Activated CD8-positive, alpha-beta memory T cell treated with anti-CD3 and anti-CD28 coated beads for 48 hours (primary cell): ENCODE results near the gene ZNF423.

Source experiments
- DNase-seq, 3 experiments: peaks; one replicate each; pipeline ENCODE4 v3.0.0-alpha.2; 2020; ENCODE audit warnings: low read depth in 2 of 3, low spot score in 2 of 3

Gene ZNF423

GRCh38 chr16:49631187-49632041 is 224.5 kb downstream of the ZNF423 start:
- no peak for DNase-seq

DNA sequence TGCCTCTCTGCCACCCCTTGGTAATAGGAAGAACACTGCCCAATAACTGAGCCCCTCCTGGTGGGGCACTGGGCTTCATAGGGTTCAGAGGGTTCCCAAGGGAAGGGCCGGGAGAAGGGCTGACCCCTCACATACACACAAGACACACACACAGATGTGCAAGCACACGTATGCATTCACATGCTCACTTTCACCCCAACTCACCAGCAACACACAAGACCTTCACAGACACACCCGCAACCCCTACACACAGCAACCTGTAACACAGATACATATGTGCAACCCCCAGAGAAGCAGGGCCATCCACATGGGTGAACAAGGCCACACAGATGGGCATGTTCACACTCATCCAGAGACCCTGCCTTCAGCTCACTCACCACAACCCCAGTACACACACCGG is 225.1 kb downstream of the ZNF423 start:
- no peak for DNase-seq

DNA sequence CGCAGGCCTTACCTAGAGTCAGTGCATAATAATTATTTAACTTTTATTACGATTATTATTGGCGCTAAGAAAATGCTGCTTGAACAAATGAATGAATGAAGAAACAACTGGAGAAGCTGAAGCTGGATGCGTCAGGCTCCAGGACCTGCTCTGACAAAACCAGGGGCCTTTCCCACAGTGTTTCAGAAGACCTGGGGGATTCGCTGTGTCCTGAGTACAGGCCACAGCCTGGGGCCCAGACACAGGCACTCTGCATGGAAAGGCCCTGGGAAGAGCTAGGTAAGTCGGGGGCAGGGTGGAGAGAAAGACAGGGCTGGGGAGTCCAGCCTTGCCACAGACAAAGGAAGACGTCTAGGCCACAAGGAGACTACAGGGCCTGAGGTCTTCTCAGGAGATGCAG is 226.1 kb downstream of the ZNF423 start:
- DNase-seq = no peak

DNA sequence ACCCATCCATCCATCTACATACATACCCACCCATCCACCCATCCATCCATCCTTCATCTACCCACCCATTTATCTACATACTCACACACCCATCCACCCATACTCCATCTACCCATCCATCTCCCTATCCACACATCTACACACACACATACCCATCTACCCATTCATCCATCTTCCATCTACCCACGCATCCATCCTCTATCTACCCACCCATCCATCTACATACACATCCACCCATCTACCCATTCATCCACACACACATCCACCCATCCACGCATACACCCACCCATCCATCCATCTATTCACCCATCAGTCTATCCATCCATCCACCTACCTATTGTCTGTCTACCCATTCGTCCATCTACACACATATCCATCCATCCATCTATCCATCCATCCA is 227.8 kb downstream of the ZNF423 start:
- DNase-seq = no peak

GRCh38 chr16:49625311-49626065 is 230.4 kb downstream of the ZNF423 start:
- DNase-seq = no peak

DNA sequence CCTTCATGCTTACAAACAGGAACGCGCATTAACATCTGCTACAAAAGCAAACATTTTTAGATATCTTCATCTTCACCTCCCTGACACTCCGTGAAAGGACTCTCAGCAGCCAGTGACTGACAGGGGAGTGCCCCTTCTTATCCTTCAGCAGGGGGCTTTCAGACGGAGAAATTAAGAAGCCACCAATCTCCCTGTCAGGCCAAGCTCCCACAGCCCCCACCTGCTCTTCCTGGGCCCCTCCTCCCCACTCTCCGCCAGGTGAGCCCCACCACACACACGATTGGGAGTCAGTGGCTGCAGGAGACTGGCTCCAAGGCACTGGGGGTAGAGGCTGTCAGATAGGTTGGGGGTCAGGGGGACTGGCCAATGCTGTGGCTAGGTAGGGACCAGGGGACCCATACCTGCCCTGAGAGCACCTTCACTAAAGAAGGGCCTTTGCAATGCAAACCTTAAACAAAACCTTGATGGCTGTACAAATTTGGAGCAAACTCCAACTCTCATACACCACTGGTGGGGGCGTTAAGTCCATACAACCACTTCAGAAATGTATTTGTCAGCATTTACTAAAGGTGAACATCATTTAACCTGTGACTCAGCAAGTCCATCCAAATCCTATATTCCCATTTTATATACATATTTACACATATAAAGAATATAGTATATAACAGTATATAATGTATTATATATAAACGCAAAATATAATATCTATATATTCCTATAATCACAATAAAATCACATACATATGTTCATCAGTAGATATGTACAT is 232.2 kb downstream of the ZNF423 start:
- no peak for DNase-seq

GRCh38 chr16:49622421-49623402 is 233.2 kb downstream of the ZNF423 start:
- no peak for DNase-seq

DNA sequence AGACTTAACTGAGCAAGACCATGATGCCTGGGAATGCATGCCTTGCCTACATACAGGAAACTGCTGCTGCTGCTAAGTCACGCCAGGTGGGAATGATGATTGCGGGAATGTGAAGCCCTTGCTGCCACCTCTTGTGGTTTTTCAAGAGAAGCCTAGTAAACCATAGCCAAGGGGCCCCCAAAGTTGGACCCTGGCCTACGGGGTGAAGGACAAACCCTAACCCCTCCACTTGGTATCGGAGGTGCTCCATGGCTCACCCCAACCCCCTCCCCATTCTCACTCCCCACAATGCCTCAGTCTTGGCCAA is 233.9 kb downstream of the ZNF423 start:
- DNase-seq = no peak

GRCh38 chr16:49621241-49622083 is 234.4 kb downstream of the ZNF423 start:
- DNase-seq = no peak

GRCh38 chr16:49620869-49621240 is 235.1 kb downstream of the ZNF423 start:
- DNase-seq = no peak

GRCh38 chr16:49620158-49620868 is 235.6 kb downstream of the ZNF423 start:
- no peak for DNase-seq

DNA sequence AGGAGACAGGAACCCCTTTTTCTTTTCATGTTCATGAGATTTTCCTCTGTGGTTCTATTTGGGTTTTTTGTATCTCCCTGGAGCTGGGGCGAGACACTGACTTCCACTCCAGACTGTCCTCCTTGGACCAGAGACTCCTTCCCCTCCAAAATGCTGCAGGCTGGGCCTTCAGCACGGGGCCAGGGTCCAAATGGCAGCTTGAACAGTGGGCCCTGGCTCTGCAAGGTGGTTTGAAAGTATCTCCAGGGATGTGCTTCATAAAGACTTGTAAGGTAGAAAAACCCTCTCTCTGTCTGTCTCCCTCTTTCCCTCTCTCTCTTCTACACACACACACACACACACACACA is 236.1 kb downstream of the ZNF423 start:
- no peak for DNase-seq

DNA sequence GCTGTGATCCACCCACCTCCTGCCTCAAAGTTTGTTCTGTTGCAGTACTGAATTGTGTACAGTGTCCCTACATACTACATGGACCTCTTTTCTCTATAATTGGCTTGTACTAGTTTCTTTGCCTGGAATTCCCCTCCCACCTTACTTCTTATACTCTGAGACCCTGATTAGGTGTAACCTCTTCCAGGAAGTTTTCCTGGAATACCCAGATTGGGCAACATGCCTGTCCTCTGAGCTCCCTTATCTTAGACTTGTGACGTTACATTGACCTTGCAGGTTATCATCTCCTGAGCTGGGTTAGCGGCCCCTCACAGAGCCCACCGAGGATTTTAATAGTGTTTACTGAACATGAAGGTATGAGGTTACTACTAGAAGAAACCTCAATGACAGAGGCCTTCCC is 237.0 kb downstream of the ZNF423 start:
- DNase-seq = no peak

- no peak for DNase-seq
Observed at GRCh38 chr16:49617710-49618330, 238.1 kb downstream of the ZNF423 start.

DNA sequence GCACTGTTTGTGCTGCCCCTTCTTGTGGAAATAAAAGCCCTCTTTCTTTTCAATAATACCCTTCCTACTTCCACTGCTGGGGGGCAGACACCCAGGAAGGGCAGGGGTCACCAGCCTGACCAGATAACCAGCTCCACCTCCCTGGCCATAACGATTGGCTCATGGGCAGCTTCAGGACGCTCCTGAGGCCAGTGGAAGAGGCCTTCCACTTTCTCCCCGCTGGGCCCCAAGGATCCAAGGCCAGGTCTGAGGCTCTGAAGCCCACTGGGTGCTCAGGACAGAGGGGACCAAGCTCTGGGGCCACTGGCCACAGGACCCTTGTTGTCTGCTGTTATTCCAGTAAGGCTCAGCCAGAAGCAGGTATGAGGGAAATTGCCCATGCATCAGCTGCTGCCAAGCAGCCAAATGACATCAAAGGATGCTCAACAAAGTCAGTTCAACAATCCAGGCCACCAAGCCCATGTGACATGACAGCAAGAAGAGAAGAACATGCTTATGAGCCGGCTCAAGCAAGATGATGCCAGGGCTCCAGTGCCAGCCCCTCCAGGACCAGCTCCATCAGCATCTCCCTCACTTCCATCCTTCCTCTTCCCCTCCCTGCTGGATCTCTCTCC is 238.8 kb downstream of the ZNF423 start:
- DNase-seq = no peak

DNA sequence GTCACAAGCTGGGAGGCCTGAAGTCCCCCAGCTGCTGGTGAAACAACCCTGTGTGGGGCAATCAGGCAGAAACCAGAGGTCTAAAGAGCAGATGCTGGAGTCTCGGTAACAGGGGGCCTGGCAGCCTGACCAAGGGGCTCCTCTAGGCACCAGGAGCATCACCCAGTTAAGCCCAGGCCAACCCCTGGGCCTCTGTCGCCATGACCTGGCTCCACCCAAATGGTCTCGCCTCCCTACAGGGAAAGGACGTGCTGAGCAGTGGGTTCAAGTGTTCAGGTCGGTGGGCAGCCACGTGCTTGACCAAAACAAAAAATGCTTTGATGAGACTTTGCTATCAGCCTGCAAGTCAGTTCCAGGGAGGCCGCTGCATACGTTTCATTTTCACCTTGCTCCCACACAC is 240.3 kb downstream of the ZNF423 start:
- DNase-seq = no peak

DNA sequence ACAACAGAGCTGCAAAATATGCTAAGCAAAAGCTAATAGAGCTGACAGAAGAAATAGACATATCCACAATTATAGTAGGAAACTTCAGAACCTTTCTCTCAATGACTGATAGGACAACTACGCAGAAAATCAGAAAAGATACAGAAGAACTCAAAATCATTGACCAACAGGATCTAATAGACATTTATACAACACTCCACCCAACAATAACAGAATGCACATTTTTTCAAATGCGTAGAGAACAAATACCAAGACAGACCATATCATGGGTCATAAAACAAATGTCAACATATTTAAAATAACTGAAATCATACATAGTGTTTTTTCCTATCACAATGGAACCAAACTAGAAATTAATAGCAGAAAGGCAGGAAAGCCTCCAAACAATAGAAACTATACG is 244.9 kb downstream of the ZNF423 start:
- DNase-seq = no peak

DNA sequence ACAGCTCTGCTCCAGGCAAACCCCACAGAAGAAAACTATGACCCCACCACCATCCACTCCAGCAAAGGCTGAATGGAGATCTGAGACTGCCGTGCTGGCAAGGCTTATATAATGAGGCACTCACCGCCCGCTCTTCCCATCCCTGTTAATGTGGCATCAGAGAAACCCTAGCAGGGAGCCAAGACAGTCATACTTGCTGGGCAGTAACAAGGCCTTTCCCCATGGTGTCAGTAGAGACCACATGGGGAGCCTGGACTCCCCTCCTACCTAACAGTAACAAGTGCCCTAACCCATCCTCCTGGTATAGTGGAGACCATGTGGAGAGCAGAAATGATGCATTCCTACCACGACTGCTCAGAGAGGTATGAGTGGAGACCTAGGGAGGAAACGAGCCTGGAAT is 247.1 kb downstream of the ZNF423 start:
- no peak for DNase-seq

- no peak for DNase-seq
Observed at GRCh38 chr16:49608098-49608497, 247.8 kb downstream of the ZNF423 start.
